ENCODE results near the gene SHQ1. TPM values are rescaled to one million over a fixed set of nuclear protein-coding genes. Genes with fewer than 3 reads are reported as not detected.

The SHQ1 gene
- total and polyA plus RNA-seq, 9 of the 15 experiments (the other 6 are each of a cell fraction or from before 2014, with no cell fraction given) = 9.2 to 25.0 (median 14.1) TPM

GRCh38 chr3:72761410-72761809, 86.8 kb downstream of the SHQ1 start:
- FAIRE-seq = no peak

More at GRCh38 chr3:72761410-72761809, 86.8 kb downstream of the SHQ1 start:
- H3K27me3 ChIP-seq (ENCODE audit: control insufficient read depth in 2 of 2, insufficient read depth in 2 of 2, low read length in 2 of 2) = no peaks in the 10 kb centered on the region
- BruUV-seq (replicated peaks) = no TSS peak
- H3K36me3 ChIP-seq (ENCODE audit: control insufficient read depth, insufficient read depth, low read length) = no peaks in the 10 kb centered on the region
- no peak overlapping the region for H3K9ac ChIP-seq (ENCODE audit: insufficient read depth in 1 of 2, low read depth in 2 of 2, low read length in 2 of 2)
- 93% methylated on average over 3 of the region's 3 CpGs for WGBS (ENCODE audit: insufficient coverage, low coverage, missing lambda C conversion rate)
- H3K4me3 ChIP-seq = no peak overlapping the region
- intact Hi-C loops (cut with micrococcal nuclease) (no loop called here), in situ Hi-C loops (cut with MboI) (no loop called here)
- CTCF ChIA-PET (ENCODE audit: low intra/inter-chr PET ratio) = interaction anchor here (0.6 kb wide), 1 partner anchor 833 kb away, joined by 3 read pairs; no protein-coding TSS in a partner anchor
- DNase-seq (ENCODE audit: extremely low read depth in 1 of 4, low spot score in 3 of 4) = no peak
- no peak overlapping the region for H3K27ac ChIP-seq (ENCODE audit: extremely low read depth, low read depth, low read length)
- H3K9me1 ChIP-seq (ENCODE audit: control insufficient read depth, insufficient read depth, low read length) = no peaks in the 10 kb centered on the region
- no peaks in the 10 kb centered on the region for H3K9me3 ChIP-seq (replicated peaks; ENCODE audit: control insufficient read depth, insufficient read depth, low read depth, low read length)
- ATAC-seq = no peak
- no peaks in the 10 kb centered on the region for H3K4me1 ChIP-seq (replicated peaks in 1 of 2; ENCODE audit: control insufficient read depth in 2 of 2, insufficient read depth in 2 of 2, low read length in 2 of 2)
- H2AFZ ChIP-seq (ENCODE audit: low read depth, low read length) = no peak overlapping the region
- H3K4me2 ChIP-seq (ENCODE audit: insufficient read depth, low read length) = no peak overlapping the region
- POLR2A ChIA-PET = no interaction called here
- TF ChIP-seq DDX20 (tag; IDR thresholded peaks at IDR 0.05; ENCODE audit: low read depth) (no peak), NR2F6 (CRISPR knock-in tag; IDR thresholded peaks at IDR 0.05) (no peak), THRAP3 (IDR thresholded peaks at IDR 0.05; ENCODE audit: borderline replicate concordance) (no peak), ZNF512 (tag; IDR thresholded peaks at IDR 0.05) (no peak), E2F1 (CRISPR knock-in tag; IDR thresholded peaks at IDR 0.05) (no peak), SAFB (IDR thresholded peaks at IDR 0.05; ENCODE audit: borderline replicate concordance, low read depth, low read length) (no peak), U2AF1 (optimal IDR thresholded peaks at IDR 0.05; ENCODE audit: low read depth, low read length) (no peak), SRF (CRISPR knock-in tag; IDR thresholded peaks at IDR 0.05) (no peak)
- H4K20me1 ChIP-seq (replicated peaks; ENCODE audit: control insufficient read depth, insufficient read depth, low read length) = no peaks in the 10 kb centered on the region
- H3K79me2 ChIP-seq (ENCODE audit: control insufficient read depth, insufficient read depth, low read length) = no peaks in the 10 kb centered on the region
